ENCODE results near the gene NOL8.

DNA sequence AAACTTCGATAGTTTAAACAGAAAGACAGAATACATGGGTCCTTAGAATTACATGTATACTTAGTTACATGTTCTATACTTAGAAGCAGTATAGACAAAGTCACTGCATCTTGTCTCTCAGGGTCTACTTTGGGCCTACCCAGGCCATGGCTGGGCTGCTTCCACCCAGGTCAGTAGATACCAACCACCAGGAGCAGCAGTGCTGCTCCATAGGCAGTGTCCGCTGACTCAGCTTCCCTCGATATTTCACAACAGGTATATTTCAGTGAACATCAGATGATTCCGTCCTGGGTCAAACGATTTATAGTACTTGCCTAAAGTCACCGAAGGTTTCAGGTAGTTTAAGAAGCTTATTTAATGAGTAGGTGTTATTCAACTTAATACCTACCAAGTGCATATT is 49.6 kb downstream of the NOL8 start:
- TF ChIP-seq, protein P1, sequence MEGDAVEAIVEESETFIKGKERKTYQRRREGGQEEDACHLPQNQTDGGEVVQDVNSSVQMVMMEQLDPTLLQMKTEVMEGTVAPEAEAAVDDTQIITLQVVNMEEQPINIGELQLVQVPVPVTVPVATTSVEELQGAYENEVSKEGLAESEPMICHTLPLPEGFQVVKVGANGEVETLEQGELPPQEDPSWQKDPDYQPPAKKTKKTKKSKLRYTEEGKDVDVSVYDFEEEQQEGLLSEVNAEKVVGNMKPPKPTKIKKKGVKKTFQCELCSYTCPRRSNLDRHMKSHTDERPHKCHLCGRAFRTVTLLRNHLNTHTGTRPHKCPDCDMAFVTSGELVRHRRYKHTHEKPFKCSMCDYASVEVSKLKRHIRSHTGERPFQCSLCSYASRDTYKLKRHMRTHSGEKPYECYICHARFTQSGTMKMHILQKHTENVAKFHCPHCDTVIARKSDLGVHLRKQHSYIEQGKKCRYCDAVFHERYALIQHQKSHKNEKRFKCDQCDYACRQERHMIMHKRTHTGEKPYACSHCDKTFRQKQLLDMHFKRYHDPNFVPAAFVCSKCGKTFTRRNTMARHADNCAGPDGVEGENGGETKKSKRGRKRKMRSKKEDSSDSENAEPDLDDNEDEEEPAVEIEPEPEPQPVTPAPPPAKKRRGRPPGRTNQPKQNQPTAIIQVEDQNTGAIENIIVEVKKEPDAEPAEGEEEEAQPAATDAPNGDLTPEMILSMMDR (IDR thresholded peaks at IDR 0.05 in 8 of 11, conservative IDR thresholded peaks at IDR 0.05 in 3 of 11): no peak
- TF ChIP-seq POLR2A (IDR thresholded peaks at IDR 0.05): no peak
